ENCODE measurements around the gene PTPN11. TPM values are rescaled to one million over a fixed set of nuclear protein-coding genes. Genes with fewer than 3 reads are reported as not detected.
A peak's percentile ranks its signal among the peaks of the same experiment; 100 is the strongest.

Gene PTPN11
- total and polyA plus RNA-seq, 10 of the 15 experiments (the other 5 are each of a cell fraction or from before 2014, with no cell fraction given): 14.6 to 85.2 (median 58.6) TPM

- TF ChIP-seq EZH2 (IDR thresholded peaks at IDR 0.05; ENCODE audit: borderline replicate concordance, control insufficient read depth, low read depth, low read length) (no peak), EED (IDR thresholded peaks at IDR 0.05; ENCODE audit: low read depth) (no peak), MAX (IDR thresholded peaks at IDR 0.05; ENCODE audit: low read depth, low read length) (no peak), SPI1 (IDR thresholded peaks at IDR 0.05; ENCODE audit: borderline replicate concordance, insufficient read depth, low read depth, low read length) (no peak), SRF (IDR thresholded peaks at IDR 0.05; ENCODE audit: low read depth in 2 of 2, low read length in 2 of 2) (peak; percentile 63 to 96), RB1 (IDR thresholded peaks at IDR 0.05; ENCODE audit: borderline replicate concordance) (no peak; the same call in 1 of the 2 replicates), SREBF2 (IDR thresholded peaks at IDR 0.05; ENCODE audit: low read length) (no peak), ESRRA (IDR thresholded peaks at IDR 0.05; ENCODE audit: low read length) (no peak), ELK1 (IDR thresholded peaks at IDR 0.05; ENCODE audit: low read depth, low read length) (peak; percentile 79), POU2F2 (IDR thresholded peaks at IDR 0.05; ENCODE audit: borderline replicate concordance, low read depth, low read length) (peak; percentile 82; the same call in 2 of the 3 replicates), BCLAF1 (IDR thresholded peaks at IDR 0.05) (no peak), SMAD1 (IDR thresholded peaks at IDR 0.05; ENCODE audit: low read depth, partially characterized antibody) (no peak), PRDM15 (CRISPR knock-in tag; IDR thresholded peaks at IDR 0.05) (no peak), RFX5 (IDR thresholded peaks at IDR 0.05; ENCODE audit: low read depth, low read length) (no peak), E2F4 (IDR thresholded peaks at IDR 0.05; ENCODE audit: low read depth, low read length) (no peak), RAD21 (IDR thresholded peaks at IDR 0.05; ENCODE audit: insufficient read depth, low read depth, low read length) (no peak), IKZF2 (IDR thresholded peaks at IDR 0.05) (peak in 1 of 2 experiments; percentile 57; a peak in 3 of 4 replicates), BRCA1 (IDR thresholded peaks at IDR 0.05; ENCODE audit: low read depth, low read length) (0 out of 2 replicates have a peak, but pooled peaks have one; percentile 27), RBBP5 (conservative IDR thresholded peaks at IDR 0.05) (peak; percentile 81; the same call in 1 of the 2 replicates), NR2F1 (conservative IDR thresholded peaks at IDR 0.05) (peak; percentile 80), SIN3A (IDR thresholded peaks at IDR 0.05; ENCODE audit: low read depth, low read length) (peak; percentile 95), SUZ12 (IDR thresholded peaks at IDR 0.05; ENCODE audit: unreplicated experiment) (no peak)
Observed at GRCh38 chr12:112418608-112419296, at the start of gene PTPN11 (continued).

Data from GM12878 (cell line).